Smooth muscle cell of bladder (primary cell): Measurements from ENCODE around the gene DKK3. TPM values are rescaled to one million over a fixed set of nuclear protein-coding genes. Genes with fewer than 3 reads are reported as not detected.

Source experiments
- total RNA-seq: library from RNA; depleted of rRNA; stranded (reverse); fragments of >200 nt; gene quantifications from 2 replicates; pipeline ENCODE4 v1.2.3, GENCODE V29; 2014

The DKK3 gene
- total RNA-seq = 235 and 371 TPM in 2 replicates

GRCh38 chr11:12007769-12008737, at the start of gene DKK3:
TSS of gene DKK3 (minus strand) at chr11:12008626. CDS start at chr11:12008582, 44 bp downstream.

Other genes with a start within 250 kb of the DKK3 start
- 68.4 and 79.2 TPM in 2 replicates for gene USP47, start 166.7 kb downstream of the DKK3 start, total RNA-seq
- gene MICAL2, start 102.0 kb upstream of the DKK3 start, total RNA-seq = 78.8 and 118 TPM in 2 replicates